Ovary (tissue), 3 donors: ENCODE results near the gene PPP1R9A.

ENCODE experiments used
- CTCF ChIP-seq, 3 donors: fragments of 450-650 bp in 2 of 3; fragments of 200-600 bp in 1 of 3; IDR thresholded peaks; one replicate each; pipeline versions ENCODE4 v1.5.1 to v1.8.0; 2016 to 2022; ENCODE audit warnings: antibody characterized with exemption in 3 of 3, mild to moderate bottlenecking in 1 of 3
- EP300 ChIP-seq: sonication (generic); formaldehyde crosslinking; IDR thresholded peaks from one replicate; pipeline ENCODE4 v1.6.1; 2017; ENCODE audit warnings: antibody characterized with exemption
- POLR2A ChIP-seq: fragments of 450-650 bp; IDR thresholded peaks from one replicate; pipeline ENCODE4 v1.6.1; 2017; ENCODE audit warnings: antibody characterized with exemption, mild to moderate bottlenecking, moderate library complexity
- donor health status: DM: no; HTN: no; CAD: no.

- TF ChIP-seq CTCF (IDR thresholded peaks at IDR 0.05) (no peak), POLR2A (no peak), EP300 (no peak)
These were observed 110.6 kb downstream of the PPP1R9A start for GRCh38 chr7:95018021-95018420.
